Measurements from ENCODE around the gene SPAAR.

DNA sequence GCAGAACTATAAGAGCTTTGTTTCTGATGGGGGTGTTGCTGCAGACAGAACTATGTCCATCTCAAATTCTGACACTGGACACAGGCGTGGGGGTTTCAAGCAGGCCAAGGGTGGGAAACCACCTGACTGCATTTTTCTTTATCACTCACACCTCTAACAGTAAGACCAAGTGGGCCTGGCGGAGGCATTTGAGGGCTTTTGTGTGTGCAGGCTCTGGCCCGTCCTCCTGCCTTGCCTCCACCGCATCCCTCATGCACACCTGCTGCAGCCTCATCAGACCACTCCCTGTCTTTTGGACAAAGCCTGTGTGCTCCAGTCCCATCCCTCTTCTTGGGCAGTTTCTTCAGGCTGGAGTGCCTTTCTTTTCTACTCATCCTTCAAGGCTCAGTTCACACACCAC is 47.0 kb upstream of the SPAAR start:
- TF ChIP-seq, protein P1, sequence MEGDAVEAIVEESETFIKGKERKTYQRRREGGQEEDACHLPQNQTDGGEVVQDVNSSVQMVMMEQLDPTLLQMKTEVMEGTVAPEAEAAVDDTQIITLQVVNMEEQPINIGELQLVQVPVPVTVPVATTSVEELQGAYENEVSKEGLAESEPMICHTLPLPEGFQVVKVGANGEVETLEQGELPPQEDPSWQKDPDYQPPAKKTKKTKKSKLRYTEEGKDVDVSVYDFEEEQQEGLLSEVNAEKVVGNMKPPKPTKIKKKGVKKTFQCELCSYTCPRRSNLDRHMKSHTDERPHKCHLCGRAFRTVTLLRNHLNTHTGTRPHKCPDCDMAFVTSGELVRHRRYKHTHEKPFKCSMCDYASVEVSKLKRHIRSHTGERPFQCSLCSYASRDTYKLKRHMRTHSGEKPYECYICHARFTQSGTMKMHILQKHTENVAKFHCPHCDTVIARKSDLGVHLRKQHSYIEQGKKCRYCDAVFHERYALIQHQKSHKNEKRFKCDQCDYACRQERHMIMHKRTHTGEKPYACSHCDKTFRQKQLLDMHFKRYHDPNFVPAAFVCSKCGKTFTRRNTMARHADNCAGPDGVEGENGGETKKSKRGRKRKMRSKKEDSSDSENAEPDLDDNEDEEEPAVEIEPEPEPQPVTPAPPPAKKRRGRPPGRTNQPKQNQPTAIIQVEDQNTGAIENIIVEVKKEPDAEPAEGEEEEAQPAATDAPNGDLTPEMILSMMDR (optimal IDR thresholded peaks at IDR 0.05 in 1 of 3, IDR thresholded peaks at IDR 0.05 in 1 of 3, conservative IDR thresholded peaks at IDR 0.05 in 1 of 3; ENCODE audit: extremely low read depth in 1 of 3, insufficient read depth in 2 of 3, low read length in 3 of 3), result no peak
- TF ChIP-seq EZH2 (IDR thresholded peaks at IDR 0.05; ENCODE audit: low read length), result no peak
